GM18951 (cell line): ENCODE measurements around the gene PACRG.

ENCODE experiments used
- POLR2A ChIP-seq: IDR thresholded peaks from 4 replicates; pipeline ENCODE4 v1.6.1; 2011; ENCODE audit warnings: mild to moderate bottlenecking; ENCODE audit not compliant: insufficient read length, insufficient read depth; ENCODE audit errors: extremely low read depth
- in situ Hi-C: fragments of 300-500 bp; cut with MboI; formaldehyde crosslinking; loops from one replicate; pipeline ENCODE4 v1.12.0; 2022; ENCODE audit warnings: low sequenced_read_pairs, mixed read lengths, inconsistent platforms; ENCODE audit not compliant: unreplicated experiment

Gene PACRG

GRCh38 chr6:163136681-163137397 lies 409.1 kb downstream of the PACRG start:
- TF ChIP-seq POLR2A = no peak
- in situ Hi-C loops = no loop called here

- in situ Hi-C loops = no loop called here
- no peak for TF ChIP-seq POLR2A
These were observed 409.7 kb downstream of the PACRG start for GRCh38 chr6:163137398-163137881.

DNA sequence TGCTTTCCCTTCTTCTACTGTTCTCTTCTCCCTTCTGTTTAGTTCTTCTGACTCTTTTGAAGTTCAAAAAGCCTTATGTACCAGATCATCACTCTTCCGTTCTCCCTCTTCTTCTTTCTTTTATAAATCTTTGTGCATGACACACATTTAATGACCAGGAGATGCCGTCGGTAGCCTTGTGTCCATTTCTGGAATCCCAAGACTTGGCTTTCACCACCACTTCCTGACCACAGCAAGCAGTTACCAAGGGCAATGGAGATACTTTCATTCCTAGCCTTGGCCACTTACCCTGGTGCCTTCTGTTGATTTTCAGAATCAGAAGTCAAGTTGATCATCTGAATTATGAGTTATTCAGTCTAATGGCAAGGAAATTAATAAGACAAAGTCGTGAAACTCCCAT lies 418.3 kb downstream of the PACRG start:
- TF ChIP-seq POLR2A = no peak
- in situ Hi-C loops = no loop called here

- TF ChIP-seq POLR2A = no peak
These were observed 420.2 kb downstream of the PACRG start for GRCh38 chr6:163147994-163148393.

DNA sequence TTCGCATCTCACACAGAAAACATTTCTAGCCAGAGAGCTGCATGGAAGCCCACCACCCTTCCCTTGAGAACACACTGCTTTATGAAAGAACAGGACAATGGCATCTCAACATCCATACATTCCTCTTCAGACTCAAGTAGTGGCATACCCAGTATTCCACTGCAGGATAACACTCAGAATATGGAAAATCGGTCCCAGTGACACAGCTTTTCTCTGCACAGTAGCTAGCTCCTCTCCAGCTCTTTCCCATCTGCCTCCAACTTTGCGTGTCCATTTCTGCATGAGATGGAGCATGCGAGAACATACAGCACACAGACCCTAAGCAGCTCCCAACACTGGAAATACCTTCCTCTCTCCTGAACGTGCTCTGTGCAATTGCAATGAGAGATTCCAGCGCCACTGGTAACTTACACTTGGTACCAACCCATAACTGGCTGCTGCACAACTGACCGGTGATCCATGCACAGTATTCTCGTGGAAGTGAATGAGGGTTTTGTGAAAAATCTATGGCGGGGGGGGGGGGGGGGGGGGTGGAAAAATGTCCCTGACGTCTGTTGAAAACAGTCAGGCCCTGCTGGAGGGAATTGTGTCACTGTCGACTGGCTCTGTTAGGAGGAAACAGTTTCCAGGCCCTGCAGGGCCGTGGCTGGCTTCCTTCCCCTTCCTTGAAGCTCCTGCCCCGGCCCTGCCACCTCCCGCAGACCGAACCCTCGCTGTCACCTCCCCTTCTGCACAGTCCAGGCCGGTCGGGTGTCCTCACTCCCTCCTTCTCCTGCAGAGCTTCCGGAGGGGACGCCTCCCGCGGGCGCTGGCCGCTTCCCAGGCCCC lies 420.9 kb downstream of the PACRG start:
- in situ Hi-C loops = no loop called here
- TF ChIP-seq POLR2A = no peak

More at GRCh38 chr6:163147994-163148393, 420.2 kb downstream of the PACRG start:
- in situ Hi-C loops = no loop called here

DNA sequence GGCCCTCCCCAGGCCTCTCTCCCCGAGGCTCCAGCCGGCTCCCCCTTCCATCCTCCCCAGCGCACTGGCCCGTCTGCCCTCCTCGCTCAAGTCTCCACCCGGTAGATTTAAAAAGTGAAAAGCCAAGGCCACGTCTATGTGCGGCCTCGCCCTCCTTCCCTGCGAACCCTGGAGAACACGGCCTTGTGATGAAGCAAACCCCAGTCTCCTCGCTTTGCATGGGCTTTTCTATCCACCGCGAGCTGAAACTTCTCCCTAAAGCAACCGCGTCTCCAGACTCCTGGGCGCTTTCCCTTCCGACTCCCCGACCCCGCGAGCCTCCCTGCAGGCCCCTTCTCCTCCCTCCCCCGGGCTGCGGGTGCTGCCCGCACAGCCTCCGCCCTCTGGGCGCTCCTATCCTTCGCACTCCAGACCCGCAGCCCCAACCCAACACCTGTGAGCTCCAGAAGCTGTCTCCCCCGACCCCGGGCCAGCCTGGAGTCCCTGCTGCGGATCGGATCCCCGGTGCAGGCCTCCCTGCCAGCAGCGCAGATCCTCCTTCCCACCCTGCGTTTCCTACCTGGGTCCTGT lies 421.6 kb downstream of the PACRG start:
- no peak for TF ChIP-seq POLR2A
- in situ Hi-C loops = no loop called here

- no peak for TF ChIP-seq POLR2A
- in situ Hi-C loops = loop anchor here (25.0 kb wide), 1 partner anchor 811 kb away; no protein-coding TSS in a partner anchor
These were observed 423.4 kb downstream of the PACRG start for GRCh38 chr6:163151212-163151611.

GRCh38 chr6:163152701-163153100 lies 424.9 kb downstream of the PACRG start:
- in situ Hi-C loops = loop anchor here (25.0 kb wide), 1 partner anchor 810 kb away; no protein-coding TSS in a partner anchor
- TF ChIP-seq POLR2A = no peak

GRCh38 chr6:163159110-163159509 lies 431.3 kb downstream of the PACRG start:
- in situ Hi-C loops = loop anchor here (25.0 kb wide), 1 partner anchor 803 kb away; no protein-coding TSS in a partner anchor

DNA sequence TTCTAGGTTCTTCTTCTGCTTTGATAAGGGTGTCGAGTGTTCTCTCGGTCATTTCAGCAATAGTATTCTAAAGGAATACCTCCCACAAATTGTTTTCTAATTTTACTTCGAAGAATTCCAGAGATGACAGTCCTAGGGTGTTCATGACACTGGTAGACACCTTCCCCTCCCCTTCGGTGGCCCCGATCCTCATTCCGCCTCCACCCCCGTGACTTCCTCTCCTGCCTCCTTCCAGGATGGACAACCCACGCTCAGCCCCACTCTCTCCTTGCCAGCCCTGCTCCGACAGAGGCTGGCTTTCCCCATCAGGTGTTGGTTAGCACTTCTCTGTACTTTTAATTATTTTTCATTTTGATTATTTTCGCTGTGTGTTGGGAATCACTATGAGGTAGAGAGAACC lies 431.9 kb downstream of the PACRG start:
- no peak for TF ChIP-seq POLR2A
- in situ Hi-C loops = loop anchor here (25.0 kb wide), 1 partner anchor 803 kb away; no protein-coding TSS in a partner anchor

More at GRCh38 chr6:163159110-163159509, 431.3 kb downstream of the PACRG start:
- no peak for TF ChIP-seq POLR2A

- TF ChIP-seq POLR2A = no peak
- in situ Hi-C loops = loop anchor here (25.0 kb wide), 1 partner anchor 800 kb away; no protein-coding TSS in a partner anchor
These were observed 434.5 kb downstream of the PACRG start for GRCh38 chr6:163162007-163162873.

DNA sequence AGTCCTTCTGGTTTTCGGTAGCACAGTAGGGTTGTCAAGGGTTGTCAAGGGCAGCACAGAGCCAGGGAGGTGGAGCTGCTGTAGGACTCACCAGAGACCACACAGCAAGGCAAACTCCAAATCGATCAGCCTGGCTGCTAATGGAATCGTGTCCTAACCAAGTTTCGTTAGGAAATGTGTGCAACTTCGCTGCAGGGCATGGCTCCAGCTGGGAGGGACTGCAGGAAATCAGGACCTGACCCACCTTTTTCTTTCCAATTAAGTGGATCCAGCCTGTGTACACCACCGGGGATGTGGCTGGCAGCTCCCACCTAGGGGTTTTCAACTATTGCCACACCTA lies 435.1 kb downstream of the PACRG start:
- TF ChIP-seq POLR2A = no peak

GRCh38 chr6:163164175-163164900 lies 436.6 kb downstream of the PACRG start:
- in situ Hi-C loops = loop anchor here (25.0 kb wide), 1 partner anchor 798 kb away; no protein-coding TSS in a partner anchor
- TF ChIP-seq POLR2A = no peak

More for the DNA sequence above, 435.1 kb downstream of the PACRG start:
- in situ Hi-C loops = loop anchor here (25.0 kb wide), 1 partner anchor 799 kb away; no protein-coding TSS in a partner anchor
